T-helper 9 cell (primary cell): ENCODE measurements around the gene NFYA.

Experiments used
- DNase-seq: peaks from one replicate; pipeline ENCODE4 v3.0.0-alpha.2; 2020

The NFYA gene

DNA sequence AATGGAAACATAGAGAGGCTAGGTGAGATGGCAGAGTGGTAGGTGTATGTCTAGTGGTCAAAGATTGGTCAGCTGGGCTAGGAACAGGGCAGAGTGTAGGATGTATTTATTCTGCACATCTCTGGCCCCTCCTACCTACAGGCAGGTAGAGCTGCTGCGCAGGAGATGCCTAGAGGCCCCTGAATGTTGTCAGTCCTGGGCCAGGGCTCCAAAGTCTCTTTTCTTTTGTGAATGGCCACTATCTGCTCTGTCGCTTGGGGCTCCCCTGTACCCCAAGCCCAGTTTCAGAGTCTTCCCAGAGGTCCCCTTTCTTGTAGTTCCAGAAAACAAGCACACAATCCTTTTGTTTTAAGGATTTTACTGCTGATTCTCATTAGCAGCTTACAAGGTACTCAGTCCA, 25.5 kb upstream of the NFYA start:
- DNase-seq, result no peak

- no peak for DNase-seq
Observed at GRCh38 chr6:41047745-41048732, 24.7 kb upstream of the NFYA start.

- no peak for DNase-seq
Observed at GRCh38 chr6:41049521-41049920, 23.3 kb upstream of the NFYA start.

- DNase-seq, result no peak
Observed at GRCh38 chr6:41049955-41050354, 22.8 kb upstream of the NFYA start.

GRCh38 chr6:41050536-41050935, 22.2 kb upstream of the NFYA start:
- DNase-seq, result no peak

- no peak for DNase-seq
Observed at GRCh38 chr6:41051873-41052272, 20.9 kb upstream of the NFYA start.

GRCh38 chr6:41053041-41053440, 19.7 kb upstream of the NFYA start, which contains the start of gene APOBEC2:
Gene APOBEC2, plus strand, starts transcription at chr6:41053202. Its CDS starts 146 bp downstream, at chr6:41053348.
- no peak for DNase-seq

DNA sequence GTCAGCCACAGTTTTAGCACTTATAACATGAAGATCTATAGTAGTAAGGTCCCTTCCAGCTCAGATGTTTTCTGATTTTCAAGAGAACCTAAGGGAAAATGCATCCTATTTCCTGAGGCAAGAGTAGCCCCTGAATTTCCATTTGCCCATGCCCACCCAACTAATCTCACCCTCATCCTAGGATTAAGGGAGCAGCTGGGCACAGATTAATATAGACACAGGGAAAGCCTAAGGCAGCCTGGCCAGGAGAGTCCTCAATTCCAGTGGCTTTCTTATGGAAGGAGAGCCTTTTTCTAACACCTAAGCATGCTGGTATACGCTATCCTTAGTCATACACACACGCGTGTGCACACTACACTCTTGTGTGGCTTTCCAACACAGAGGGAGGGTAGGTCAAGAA, 18.3 kb upstream of the NFYA start:
- no peak for DNase-seq

DNA sequence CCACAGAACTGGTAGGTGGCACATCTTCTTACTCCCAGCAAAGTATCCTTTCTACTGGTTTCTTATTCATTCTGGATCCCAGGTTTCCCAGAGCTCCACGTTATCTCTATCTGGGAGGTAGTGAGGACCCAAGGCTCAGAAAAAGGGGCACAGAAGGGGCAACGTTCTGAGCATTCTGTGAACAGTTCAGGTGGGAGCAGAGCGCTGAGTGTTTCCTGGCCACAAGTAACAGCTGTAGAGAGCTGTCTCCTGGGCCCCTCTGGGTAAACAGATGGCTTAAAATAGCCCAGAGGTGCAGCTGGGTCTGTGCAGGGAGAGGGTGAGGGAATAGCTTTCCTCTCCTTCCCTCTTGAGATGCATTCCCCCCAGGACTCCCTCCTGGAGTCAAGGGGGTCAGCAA, 17.6 kb upstream of the NFYA start:
- no peak for DNase-seq

DNA sequence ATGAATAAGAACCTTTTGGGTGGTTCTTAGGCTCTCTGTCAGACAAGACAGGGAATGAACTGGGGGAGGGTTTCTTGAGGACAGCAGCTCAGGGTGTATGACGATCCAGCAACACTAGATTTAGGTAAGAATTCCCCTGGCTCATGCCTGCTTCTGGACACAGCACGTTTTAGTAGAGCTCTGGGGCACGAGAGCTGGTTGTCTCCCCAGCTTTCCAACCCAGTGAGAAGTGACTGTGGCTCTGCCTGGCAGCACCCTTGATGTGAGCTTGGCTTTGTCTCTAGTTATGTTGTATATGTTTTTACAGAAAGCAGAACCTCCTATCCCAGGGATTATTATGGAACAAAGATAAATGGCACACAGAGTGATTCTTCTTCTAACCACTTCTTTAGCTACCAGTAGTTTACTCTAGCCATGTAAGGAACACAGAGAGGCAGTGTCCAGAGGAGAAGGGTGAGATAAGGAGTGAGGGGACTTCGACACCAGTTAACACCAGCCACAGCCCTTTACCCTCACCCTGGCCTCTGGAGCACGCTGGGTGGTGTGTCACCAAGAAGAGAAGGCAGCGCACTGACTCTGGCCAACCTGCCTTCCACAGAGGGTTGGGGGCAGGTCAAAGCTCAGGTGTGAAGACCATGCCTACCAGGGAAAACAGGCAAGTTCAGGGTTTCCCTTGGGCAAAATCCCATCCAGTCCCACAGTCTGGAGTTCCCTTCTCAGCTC, 15.8 kb upstream of the NFYA start:
- no peak for DNase-seq

DNA sequence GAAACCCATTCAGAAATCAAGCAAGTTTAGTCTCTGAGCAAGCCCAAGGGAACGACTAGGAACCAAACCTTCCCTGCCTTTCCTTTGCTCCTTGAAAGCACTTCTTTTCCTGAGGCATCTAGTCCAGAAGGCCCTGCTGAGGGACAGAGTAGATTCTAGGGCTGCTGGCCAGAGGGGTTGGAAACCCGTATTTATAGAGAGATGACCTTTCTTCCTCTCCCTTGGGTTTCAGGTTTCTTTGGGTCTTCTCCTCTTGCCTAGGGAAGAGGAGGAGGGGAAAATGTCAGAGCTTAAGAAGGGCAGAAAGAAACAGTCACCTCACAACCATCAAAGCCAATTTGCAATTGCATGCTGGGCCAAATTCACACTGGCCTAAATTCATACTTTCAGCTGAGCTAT, 14.0 kb upstream of the NFYA start:
- DNase-seq, result no peak

GRCh38 chr6:41059556-41059955, 13.2 kb upstream of the NFYA start:
- no peak for DNase-seq

- no peak for DNase-seq
Observed at GRCh38 chr6:41061196-41061726, 11.5 kb upstream of the NFYA start.

DNA sequence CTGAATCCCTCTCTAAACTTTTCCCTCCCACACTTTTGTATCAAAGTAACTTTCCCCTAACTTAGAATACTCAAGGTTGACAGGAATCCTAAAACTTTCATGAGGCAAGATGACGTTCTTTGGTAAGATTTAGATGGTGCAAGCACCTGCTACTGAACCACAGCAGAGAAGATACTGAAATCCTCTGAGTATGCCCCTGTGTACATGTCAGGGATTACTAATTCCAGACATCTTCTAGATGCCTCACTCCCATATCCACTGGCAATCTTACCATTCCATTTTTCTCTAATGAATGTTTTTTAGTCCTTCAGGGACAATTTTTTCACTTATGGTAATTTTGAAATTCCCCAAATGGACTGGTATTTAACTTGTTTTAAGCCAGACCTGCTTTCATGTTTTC, 10.7 kb upstream of the NFYA start:
- DNase-seq, result no peak

GRCh38 chr6:41063884-41064285, 8.9 kb upstream of the NFYA start:
- no peak for DNase-seq

DNA sequence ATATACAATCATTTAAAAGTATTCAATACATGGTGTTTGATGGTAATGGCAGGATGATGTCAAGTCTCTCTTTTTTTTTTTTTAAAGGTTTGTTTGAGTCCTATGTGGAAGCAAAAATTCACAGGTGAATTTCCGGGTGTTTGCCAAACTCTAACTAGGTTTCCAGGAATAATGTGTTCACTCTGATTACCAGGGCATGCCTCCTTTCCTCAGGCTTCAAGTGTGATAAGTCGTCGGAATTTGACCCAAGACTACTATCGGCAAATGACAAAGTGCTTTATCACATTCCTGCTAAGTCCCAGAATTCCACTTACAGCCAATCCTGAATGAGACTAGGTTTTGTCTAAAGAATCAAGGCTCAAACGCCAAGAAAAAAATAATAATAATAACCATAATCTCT, 7.9 kb upstream of the NFYA start:
- DNase-seq, result no peak

- DNase-seq, result no peak
Observed at GRCh38 chr6:41065550-41066026, 7.2 kb upstream of the NFYA start.

DNA sequence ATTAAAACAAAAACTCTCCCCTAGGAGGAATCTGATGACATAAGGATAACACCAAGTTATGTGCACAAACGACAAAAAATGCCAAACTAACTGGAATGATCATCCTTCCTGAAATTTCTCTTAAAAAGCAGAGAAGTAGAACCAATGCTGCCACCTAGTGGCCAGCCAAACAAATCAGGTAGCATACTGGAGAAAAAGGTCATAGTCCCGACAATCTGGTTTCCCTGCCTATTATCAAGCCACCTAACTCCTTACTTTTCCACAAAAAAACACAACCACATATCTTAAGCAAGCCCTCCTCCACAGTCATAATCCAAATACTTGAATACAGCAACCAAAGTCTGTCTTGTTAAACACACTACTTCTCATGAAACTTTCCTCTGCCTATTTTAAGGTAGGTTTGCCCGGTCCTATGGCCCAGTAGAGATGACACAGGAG, 5.9 kb upstream of the NFYA start:
- peak; percentile 62 for DNase-seq

GRCh38 chr6:41071501-41071922, 1.3 kb upstream of the NFYA start:
- no peak for DNase-seq

GRCh38 chr6:41071923-41072835, 595 bp upstream of the NFYA start, which contains the start of gene OARD1:
Gene OARD1, minus strand, starts transcription at chr6:41072356. Its CDS starts 722 bp downstream, at chr6:41071634.
- DNase-seq, result peak; percentile 99

- peak; percentile 76 for DNase-seq
Observed at GRCh38 chr6:41073203-41073967, 611 bp downstream of the NFYA start.
